Activated CD4-positive, alpha-beta T cell treated with anti-CD3 and anti-CD28 coated beads, Interleukin-2, amount 50 U/mL, for 1 hour (primary cell): ENCODE data around the gene RCAN1.
"Not testable (repeated sequence)": the region's sequence is repeated elsewhere in the genome, so short reads cannot be mapped to it uniquely, and the experiment has no call there.

ENCODE experiments used
- DNase-seq: peaks from one replicate; pipeline ENCODE4 v3.0.0-alpha.2; 2020

The RCAN1 gene

DNA sequence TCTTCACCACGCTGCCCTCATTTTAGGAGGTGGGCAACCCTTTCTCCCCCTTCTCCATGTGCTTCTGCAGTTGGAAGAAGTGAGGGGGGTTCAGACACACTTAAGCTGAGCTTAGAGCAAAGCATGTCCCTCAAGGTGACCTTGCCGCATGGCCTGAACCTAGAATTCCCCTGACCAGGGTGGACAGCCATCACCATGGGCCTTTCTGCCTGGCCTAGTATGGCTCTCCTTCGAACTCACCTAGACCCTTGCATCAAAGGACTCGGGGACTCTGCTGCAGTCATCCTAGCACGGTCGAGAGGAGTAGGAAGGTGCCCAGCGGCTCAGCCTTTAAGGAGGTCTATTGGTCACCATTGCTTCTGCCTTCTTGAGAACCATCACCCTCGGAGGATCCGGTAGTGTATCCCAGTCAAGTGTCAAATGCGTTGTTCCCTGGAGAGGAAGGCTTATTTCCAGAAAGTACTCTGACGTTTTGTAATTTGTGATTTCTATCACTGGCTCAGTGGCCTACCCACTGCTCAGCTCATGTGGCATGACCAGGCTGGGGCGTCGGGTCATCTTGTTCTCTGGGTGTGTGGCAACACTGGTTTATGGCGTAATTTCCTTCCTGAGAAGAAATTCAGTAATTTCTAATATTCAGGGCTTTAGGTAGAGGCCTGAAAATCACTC, 103.0 kb downstream of the RCAN1 start, which contains the start of gene KCNE1:
TSS of gene KCNE1 (minus strand) at position 424 of the 669 bp plus-strand sequence. CDS start 62,576 bp downstream, outside the sequence.
- DNase-seq, result no peak

DNA sequence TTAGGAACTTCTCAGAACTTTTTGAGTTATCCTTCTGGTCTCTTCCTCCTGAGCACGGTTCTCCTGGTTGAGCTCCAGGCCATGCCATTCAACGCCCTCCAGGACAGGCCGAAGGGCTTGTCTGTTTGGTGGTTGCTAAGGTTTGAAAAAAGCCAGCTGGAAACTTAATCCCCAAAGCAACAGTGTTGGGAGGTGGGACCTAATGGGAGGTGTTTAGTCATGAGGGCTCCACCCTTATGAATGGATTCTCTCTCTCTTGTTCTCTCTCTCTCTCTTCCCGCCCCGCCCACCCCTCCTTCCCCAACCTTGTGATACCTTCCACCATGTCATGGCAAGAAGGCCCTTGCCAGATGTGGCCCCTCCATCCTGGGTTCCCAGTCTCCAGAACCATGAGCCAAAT, 103.7 kb downstream of the RCAN1 start:
- no peak for DNase-seq

DNA sequence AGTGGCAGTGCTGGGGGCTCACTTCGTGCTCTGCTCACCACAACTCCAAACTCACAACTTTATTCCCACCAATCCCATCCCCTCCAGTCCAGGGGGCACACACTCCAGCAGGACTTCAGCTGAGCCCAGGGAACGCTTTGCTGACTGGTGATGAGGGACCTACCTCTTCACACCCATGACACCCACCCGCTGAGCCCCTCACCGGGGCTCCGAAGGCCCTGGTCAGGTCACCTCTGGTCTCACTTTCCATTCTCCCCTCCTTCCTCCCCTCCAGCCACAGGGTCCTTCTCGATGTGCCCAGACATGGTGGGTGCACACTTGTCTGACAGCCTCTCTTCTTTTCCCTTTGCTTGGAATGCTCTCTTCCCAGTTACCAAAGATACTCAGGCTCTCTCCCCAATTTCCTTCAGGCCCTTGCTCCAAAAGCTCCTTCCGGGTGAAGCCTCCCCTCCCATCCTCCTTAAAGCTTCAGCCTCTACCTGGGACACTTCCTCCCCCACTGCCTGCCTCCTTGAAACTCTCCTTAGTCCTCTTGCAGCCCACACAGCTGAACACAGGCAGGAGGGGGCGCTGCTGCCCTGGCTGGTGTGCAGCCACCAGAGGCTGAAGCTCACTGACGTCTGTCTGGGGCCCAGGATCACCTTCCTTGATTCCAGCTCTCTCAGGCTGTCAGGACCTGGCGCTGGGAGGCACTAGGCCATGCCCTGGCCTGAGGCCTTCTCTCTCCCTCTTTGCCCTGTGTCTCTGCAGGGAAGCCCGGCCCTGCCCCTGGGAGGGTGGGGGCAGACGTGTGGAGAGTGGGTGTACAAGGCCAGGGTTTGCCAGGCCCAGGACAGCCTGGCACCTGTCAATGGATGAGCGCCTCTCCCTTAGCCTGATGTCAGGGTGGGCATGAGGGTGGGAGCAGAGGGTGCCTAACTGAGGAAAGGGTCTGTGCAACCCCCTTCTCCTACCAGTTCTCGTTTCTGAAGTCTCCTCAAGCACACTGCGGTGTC, 104.5 kb downstream of the RCAN1 start:
- DNase-seq, result no peak

DNA sequence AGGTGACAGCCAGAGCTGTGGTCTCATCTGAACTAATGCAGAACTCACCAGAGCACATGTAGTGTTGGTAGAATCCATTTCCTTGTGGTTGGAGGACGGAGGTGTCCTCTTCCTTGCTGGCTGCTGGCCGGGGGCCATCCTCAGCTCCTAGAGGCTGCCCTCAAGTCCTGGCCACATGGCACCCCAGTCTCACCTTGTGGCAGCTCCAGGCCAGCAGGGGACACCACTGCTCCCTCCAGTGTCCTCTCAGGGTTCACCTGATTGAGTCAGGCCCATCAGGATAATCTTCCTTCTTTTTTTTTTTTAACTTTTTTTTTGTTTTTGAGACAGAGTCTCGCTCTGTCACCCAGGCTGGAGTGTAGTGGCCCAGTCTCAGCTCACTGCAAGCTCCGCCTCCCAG, 105.8 kb downstream of the RCAN1 start:
- DNase-seq, result no peak

DNA sequence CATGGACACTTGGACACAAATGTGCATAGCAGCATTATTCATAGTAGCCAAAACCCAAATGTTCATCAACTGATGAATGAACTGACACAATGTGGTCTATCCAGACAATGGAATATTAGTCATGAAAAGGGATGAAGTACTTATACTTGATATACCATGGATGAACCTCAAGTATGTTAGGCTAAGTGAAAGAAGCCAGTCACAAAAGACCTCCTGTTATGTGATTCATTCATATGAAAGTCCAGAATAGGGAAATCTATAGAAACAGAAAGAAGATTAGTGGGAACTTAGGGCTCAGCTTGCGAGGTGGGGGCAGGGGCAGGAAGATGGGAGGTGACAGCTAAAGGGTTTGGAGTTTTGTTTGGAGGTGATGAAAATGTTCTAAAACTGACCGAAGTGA, 110.3 kb downstream of the RCAN1 start:
- DNase-seq, result no peak

DNA sequence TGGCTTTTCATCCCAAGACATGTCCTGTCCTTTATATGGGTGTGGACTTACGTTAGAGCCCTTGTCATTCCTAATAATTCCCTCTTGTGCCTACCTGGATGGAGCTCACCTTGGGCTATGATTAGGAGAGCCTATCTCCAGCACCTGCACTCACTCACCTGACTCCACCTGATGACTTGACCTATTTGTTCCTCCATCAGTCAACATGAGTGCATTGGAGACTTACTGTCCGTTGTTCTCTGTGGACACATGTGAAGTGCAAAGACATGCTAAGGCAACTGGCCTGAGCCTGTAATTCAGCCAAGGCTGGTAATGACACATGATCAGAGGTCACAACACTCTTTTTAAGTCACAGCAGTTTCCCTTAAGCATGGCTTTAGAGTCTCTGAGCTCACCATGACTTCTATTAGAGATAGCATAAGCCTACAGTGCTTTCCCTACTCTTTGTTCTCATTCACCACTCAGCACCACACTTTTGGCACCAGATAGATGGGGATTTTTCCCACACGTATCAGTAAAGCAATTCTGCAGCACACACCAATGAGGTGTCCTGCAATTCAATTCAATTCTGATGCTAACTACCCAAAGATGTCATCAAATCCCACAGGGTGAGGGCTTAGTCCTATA, 112.3 kb downstream of the RCAN1 start:
- no peak for DNase-seq

DNA sequence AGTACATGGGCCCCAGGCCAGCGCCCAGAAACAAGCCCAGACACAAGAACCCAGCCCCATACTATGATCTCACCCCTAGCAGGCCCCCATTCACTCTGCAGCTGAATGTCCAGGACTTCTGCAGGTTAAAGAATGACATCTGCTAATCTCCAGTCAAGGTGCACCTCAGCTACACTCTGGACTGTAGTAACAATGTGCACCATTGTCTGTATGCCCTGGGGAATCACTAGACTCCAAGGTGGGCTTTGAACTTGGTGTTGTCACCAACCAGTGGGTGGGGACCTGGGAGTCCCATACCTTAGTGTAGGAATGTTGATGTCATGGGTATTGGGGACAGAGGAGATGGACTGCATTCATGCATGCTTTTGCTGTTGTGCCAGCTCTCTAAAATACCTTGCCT, 113.2 kb downstream of the RCAN1 start:
- DNase-seq, result no peak

DNA sequence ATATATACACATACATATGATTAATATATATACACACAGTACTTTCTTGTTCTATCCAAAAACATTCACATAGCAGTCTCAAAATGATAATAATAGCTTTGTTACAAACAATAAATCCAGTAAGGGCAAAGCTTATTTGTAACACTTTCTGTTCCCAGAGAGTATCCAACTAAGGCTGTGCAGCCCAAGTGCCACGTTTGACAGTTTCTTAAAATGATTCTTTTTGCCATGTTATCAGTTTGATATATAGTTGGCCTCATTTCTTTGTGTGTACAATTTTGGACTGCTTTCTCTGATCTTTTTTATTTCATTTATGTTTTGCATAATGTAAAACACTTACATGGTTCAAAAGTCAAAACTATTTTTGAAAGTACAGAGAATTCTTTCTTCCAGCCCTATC, 114.7 kb downstream of the RCAN1 start:
- DNase-seq, result no peak

DNA sequence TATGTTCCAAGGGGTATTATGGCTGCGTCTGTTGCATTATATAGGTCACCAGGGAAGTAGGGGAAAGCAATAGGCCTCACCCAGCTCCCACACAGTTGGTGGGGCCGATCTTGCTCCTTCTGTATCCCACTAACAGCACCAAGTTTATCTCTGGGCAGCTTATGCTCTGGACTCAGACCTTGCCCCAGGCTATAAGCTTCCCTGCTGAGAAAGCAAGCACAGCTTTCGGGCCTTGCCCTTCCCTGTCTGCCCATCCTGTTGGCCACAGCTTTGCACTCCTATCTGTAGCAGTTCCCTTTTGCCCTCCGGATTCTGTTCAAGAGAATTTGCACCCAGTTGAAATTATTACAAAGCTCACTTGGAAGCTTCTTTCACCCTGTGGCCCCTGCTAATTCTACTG, 115.8 kb downstream of the RCAN1 start:
- no peak for DNase-seq

DNA sequence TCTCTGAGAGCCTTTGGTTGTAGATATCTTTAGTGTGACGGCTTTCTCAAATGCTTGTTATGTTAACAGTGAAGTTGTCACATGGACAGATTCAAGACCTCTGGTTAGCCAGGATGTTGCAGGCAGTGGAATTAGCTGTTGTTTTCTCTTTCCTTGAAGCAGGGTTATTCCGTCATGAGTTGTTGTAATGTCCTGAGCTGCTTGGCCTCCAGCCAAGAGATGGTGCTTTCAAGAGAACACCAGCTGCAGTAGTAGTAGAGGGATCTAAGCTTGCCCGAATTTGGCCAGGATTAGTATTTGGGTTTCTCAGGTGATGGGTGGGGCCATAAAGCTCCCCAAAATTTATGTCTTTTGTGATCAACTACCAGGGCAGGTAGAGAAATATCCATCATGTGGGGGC, 116.3 kb downstream of the RCAN1 start:
- DNase-seq, result no peak

DNA sequence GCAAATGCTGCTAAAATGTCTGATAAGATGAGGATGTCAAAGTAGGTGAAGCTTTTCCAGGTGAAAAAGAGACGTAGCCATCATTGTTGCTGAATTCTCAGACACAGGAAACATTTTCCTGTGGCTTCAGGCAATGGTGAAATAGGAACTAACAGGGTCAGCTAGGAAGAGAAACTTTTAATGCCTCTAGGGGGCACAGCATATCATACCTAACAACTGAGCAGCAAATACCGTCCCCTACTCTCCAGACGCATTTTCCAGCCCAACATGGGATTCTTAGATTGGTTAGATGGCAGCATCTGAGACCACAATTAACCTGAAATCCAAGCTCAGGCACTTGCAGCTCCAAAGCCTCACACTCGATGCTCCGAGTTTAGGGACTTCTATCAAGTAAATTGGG, 131.1 kb downstream of the RCAN1 start:
- DNase-seq, result not testable (repeated sequence)

DNA sequence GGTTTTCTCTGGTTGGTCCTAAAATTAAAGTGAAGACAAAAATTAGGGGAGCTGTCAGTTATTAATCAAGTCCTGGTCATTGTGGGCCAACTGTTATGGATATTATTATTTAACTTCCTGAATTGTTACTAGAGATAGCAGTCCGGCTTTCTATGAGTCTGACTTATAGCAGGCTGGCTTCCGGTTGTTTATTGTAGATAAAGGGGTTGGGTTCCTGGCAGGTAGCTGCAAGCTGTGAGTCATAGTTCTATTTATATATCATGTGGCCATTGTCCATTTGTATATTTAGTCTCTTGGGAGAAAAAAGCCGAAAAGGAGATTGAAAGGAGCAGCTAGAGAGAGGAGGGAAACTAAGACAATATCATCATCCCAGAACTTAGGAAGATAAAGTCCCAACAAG, 131.5 kb downstream of the RCAN1 start:
- DNase-seq, result not testable (repeated sequence)

DNA sequence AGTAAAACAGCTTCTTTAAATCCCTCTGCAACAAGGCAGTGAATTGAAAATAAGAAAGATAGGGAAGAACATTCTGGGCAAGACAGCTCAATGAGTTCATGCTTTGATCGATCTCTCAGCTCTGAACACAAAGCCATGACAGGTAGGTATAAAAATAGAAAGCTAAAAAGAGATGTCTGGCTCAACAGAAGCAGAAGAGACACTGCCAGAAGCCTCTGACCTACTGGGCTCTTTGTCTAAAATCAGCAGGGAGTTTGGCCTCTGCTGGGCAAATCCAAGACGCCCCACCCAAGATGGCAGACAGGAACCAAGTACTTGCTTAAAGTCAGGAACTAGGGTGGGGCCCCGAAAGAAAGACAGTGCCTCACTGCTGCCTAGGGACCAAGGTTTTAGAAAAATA, 147.6 kb downstream of the RCAN1 start:
- not testable (repeated sequence) for DNase-seq
